ENCODE measurements around the gene HOXA6.

Gene HOXA6

GRCh38 chr7:27147199-27148030 lies at the start of gene HOXA6:
Gene HOXA6, minus strand, starts transcription at chr7:27147774. Its CDS starts 25 bp downstream, at chr7:27147749.
- DNase-seq (ENCODE audit: low spot score): peak; percentile 78

GRCh38 chr7:27196287-27196767 lies 48.8 kb upstream of the HOXA6 start:
- DNase-seq (ENCODE audit: low spot score): peak; percentile 68

DNA sequence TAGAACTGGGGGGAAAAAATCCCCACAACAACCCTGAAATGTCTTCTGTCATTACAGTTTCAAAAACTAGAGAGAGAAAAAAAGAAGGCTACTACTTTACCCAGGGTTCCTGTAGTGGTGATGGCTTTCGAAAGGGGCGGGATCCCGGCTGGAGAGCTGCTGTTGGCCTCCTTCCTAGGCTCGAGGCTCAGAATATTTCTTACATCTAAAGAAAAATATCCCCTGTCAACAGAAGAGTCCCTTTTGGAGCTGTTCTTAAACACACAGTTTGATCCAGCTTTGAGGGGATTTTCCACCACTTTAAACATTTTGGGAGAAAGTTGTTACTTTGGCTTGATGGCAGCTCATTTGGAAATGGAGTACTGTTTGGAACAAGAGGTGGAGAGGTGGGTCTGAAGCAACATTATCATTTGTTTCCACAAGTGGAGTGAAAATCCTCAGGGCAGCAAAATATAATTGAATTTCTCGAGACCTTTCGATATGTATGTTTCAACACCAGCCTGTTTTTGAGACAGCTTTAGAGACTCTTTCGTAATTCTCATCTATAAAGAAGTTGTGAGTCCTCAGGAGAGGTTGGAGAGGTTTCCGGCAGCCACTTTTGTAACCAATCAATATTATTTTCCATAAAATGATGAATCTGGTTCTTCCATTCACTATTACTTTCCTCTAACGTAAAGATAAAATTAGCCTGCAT lies 47.3 kb upstream of the HOXA6 start:
- DNase-seq (ENCODE audit: low spot score): no peak

- no peak for DNase-seq (ENCODE audit: low spot score)
Observed at GRCh38 chr7:27194002-27194352, 46.4 kb upstream of the HOXA6 start.

DNA sequence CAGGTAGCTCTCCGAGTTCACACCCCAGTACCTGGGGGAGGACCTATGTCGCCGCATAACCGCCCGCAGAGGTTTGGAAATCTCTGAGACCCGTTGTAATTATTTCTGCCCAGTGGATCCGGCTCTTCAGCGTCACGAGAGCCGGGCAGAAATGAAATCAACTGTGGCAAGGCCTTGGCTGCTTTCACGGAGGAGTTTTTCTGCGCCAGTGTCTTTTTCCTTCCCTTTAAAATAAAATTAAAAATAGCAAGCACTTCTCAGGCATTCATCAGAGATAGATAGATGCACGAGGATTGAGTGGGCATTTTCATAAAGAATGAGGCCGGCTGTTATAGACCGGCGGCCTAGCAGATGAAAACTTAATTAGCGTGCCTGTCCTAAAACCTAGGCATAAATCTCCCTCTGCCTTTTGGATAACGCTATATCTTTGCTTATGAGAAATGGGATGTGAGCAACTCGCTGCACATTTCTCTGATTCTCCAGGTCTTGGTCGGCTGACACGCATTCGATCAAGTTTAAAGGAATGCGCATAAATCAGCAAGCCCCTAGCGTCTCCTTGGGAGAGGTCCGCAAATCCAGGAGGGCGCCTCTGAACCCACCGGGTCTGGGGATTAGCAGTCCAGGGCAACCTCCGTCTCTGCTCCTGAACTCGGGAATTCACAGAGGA lies 45.9 kb upstream of the HOXA6 start:
- no peak for DNase-seq (ENCODE audit: low spot score)

- no peak for DNase-seq (ENCODE audit: low spot score)
Observed at GRCh38 chr7:27192546-27193334, 45.2 kb upstream of the HOXA6 start.

DNA sequence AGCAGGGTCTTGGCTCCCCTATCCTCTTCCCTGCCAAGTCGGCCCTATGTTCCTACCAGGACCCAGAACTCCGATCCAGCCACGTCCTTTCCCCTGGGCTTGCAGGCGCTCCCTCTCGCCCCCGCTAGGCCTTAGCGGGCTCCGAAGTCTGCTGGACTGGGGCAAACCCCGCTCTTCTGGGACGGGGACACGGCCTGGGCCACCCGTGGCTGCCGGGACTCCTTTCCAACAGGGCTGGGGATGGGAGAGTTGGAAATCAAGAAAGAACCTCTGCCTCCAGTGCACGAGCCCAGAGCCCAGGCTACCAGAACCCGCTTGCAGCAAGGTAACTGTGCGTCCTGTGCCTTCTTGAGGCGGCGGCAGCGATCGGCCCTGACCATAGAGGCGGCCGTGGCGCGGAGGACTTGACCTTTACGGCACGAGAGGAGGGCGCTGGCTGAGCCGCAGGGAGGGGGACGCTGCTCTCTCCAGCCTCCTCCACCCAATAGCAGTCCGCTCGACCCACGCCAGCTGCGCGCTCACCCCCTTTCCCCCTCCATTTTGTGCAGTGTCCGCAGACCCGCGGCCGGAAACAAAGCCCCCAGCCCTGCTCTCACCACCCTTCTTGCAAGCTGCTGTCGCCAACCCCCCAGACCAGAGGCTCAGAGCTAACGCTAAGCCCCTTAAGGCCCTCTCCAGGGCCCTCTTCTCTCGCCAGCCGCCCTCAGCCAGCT lies 44.4 kb upstream of the HOXA6 start:
- no peak for DNase-seq (ENCODE audit: low spot score)

- no peak for DNase-seq (ENCODE audit: low spot score)
Observed at GRCh38 chr7:27191161-27191731, 43.7 kb upstream of the HOXA6 start.

GRCh38 chr7:27189997-27190748 lies 42.6 kb upstream of the HOXA6 start:
- no peak for DNase-seq (ENCODE audit: low spot score)

GRCh38 chr7:27189295-27189996 lies 41.9 kb upstream of the HOXA6 start:
- peak; percentile 49 for DNase-seq (ENCODE audit: low spot score)

- DNase-seq (ENCODE audit: low spot score): peak; percentile 23
Observed at GRCh38 chr7:27188386-27189294, 41.1 kb upstream of the HOXA6 start.

DNA sequence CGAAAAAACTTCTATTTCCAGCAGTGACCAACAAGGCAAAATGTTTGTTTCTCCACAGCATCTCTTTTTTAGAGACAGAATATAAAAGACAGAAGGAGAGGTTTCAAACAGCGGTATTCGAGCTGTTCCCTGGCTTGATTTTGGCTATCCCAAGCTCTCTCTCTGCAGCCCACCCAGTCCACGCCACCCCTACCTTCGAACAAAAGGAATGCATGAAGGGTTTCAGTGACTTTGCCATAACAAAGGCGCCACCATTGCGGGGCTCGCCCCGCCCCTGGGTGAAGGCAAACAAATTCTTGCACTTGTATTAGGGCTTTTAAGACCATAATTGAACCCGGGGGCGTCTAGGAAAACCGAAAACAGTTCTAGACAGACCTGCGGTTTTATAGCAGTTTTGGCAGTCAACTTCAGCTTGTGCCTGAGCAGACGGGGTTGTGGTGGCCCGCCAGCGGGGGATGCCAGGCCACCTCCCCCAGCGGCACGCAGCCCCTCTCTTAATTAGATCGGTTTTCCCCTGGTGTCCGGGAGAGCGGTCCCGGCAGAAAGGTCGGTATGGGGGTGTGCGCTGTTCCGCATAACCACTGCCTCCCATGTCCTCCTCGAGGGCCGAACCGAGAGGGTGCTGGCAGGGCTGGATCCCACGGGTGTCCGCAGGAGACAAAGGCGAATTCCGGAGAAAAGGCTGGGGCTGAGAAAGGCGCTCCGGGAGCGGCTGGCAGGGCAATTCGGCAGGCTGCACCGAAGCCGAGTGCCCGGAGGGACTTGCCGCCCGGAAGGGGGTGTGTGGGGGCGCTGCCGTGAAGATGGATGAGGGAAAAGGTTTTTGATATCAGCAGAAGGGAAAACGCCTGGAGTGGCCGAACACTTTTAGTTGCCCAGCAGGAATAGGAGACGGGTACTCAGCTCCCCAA lies 40.2 kb upstream of the HOXA6 start:
- peak; percentile 4 for DNase-seq (ENCODE audit: low spot score)

GRCh38 chr7:27186668-27187474 lies 39.3 kb upstream of the HOXA6 start:
- peak; percentile 2 for DNase-seq (ENCODE audit: low spot score)

- peak; percentile 29 for DNase-seq (ENCODE audit: low spot score)
Observed at GRCh38 chr7:27185854-27186667, 38.5 kb upstream of the HOXA6 start.

- DNase-seq (ENCODE audit: low spot score): peak; percentile 87
Observed at GRCh38 chr7:27185013-27185853, 37.7 kb upstream of the HOXA6 start, which contains the start of gene HOXA11. Gene HOXA11, minus strand, starts transcription at chr7:27185232. Its CDS starts 88 bp downstream, at chr7:27185144.

All from kidney tubule cell (primary cell).